Measurements from ENCODE around the gene ST7.

DNA sequence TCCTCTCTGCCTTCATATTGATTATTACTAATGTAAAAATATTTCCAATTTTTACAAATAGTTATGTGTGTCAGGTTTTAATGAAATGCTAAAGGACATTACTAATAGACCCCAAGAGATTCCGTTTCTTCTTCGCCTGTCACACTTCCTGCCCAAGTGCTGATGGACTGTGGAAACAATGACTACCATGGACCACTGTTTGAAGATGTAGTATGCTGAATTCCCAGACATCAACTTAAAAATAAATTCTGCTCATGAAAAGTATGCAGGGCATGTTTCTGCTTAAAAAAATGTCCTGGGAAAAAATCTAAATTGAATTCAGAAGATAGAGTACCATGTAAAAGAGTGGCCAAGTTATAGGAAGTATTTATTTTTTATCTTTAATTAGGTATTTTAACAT, 52.1 kb downstream of the ST7 start:
- TF ChIP-seq, protein P1, sequence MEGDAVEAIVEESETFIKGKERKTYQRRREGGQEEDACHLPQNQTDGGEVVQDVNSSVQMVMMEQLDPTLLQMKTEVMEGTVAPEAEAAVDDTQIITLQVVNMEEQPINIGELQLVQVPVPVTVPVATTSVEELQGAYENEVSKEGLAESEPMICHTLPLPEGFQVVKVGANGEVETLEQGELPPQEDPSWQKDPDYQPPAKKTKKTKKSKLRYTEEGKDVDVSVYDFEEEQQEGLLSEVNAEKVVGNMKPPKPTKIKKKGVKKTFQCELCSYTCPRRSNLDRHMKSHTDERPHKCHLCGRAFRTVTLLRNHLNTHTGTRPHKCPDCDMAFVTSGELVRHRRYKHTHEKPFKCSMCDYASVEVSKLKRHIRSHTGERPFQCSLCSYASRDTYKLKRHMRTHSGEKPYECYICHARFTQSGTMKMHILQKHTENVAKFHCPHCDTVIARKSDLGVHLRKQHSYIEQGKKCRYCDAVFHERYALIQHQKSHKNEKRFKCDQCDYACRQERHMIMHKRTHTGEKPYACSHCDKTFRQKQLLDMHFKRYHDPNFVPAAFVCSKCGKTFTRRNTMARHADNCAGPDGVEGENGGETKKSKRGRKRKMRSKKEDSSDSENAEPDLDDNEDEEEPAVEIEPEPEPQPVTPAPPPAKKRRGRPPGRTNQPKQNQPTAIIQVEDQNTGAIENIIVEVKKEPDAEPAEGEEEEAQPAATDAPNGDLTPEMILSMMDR (conservative IDR thresholded peaks at IDR 0.05 in 1 of 2, IDR thresholded peaks at IDR 0.05 in 1 of 2; ENCODE audit: low read depth in 1 of 2, low read length in 2 of 2), result no peak
- TF ChIP-seq EZH2 (IDR thresholded peaks at IDR 0.05; ENCODE audit: low read length, missing control alignments), result no peak

Measured in fibroblast of lung (primary cell).